PC-9 (cell line): ENCODE measurements around the gene SENP3. TPM values are rescaled to one million over a fixed set of nuclear protein-coding genes. Genes with fewer than 3 reads are reported as not detected.
A peak's percentile ranks its signal among the peaks of the same experiment; 100 is the strongest.

Source experiments
- BruUV-seq: library from RNA; stranded (reverse); fragments of 400-500 nt; replicated peaks from 2 replicates; lab custom pipeline; 2021; lab: Mats Ljungman, UMichigan
- CTCF ChIA-PET: fragments of 300-600 bp; sonication (Branson Sonifier 250); formaldehyde crosslinking; loops from one replicate; lab custom pipeline; 2022; ENCODE audit warnings: antibody characterized with exemption; lab: Charles Lee
- POLR2A ChIA-PET: fragments of 300-600 bp; sonication (Branson Sonifier 250); formaldehyde crosslinking; loops from one replicate; lab custom pipeline; 2022; ENCODE audit warnings: antibody characterized with exemption; ENCODE audit not compliant: unreplicated experiment; lab: Charles Lee
- DNase-seq, 2 experiments: peaks; one replicate each; pipeline versions ENCODE4 v3.0.0 to v3.0.0-alpha.2; 2015 to 2022; ENCODE audit warnings: mixed read lengths in 1 of 2
- H2AFZ ChIP-seq: fragments of 200-600 bp; sonication (generic); 2 replicates; pipeline ENCODE4 v1.8.1; 2017; ENCODE audit warnings: antibody characterized with exemption
- H3F3A ChIP-seq: fragments of 200-600 bp; sonication (generic); 2 replicates; pipeline ENCODE4 v1.8.1; 2017; ENCODE audit warnings: antibody characterized with exemption, mild to moderate bottlenecking, low read depth; ENCODE audit not compliant: insufficient read depth
- H3K27ac ChIP-seq: fragments of 200-600 bp; sonication (generic); 2 replicates; pipeline ENCODE4 v1.6.1; 2016; ENCODE audit warnings: mixed run types
- H3K27me3 ChIP-seq: fragments of 200-600 bp; sonication (generic); 2 replicates; pipeline ENCODE4 v1.6.1; 2016; ENCODE audit warnings: low read depth, mixed run types; ENCODE audit not compliant: insufficient read depth
- H3K36me3 ChIP-seq: fragments of 200-600 bp; sonication (generic); 2 replicates; pipeline ENCODE4 v1.6.1; 2016; ENCODE audit warnings: low read depth, mixed run types
- H3K4me1 ChIP-seq: fragments of 200-600 bp; sonication (generic); replicated peaks from 2 replicates; pipeline ENCODE4 v1.6.1; 2016; ENCODE audit warnings: mixed run types; ENCODE audit not compliant: insufficient read depth
- H3K4me2 ChIP-seq: fragments of 200-600 bp; sonication (generic); 2 replicates; pipeline ENCODE4 v1.6.1; 2017; ENCODE audit warnings: mixed run types
- H3K4me3 ChIP-seq: fragments of 200-600 bp; sonication (generic); 2 replicates; pipeline ENCODE4 v1.6.1; 2016; ENCODE audit warnings: mixed run types
- H3K79me2 ChIP-seq: fragments of 200-600 bp; sonication (generic); 2 replicates; pipeline ENCODE4 v1.6.1; 2017; ENCODE audit warnings: low read depth, mixed run types
- H3K9me2 ChIP-seq: fragments of 200-600 bp; sonication (generic); 2 replicates; pipeline ENCODE4 v1.8.1; 2017; ENCODE audit warnings: mild to moderate bottlenecking; ENCODE audit not compliant: insufficient read depth
- H3K9me3 ChIP-seq: fragments of 200-600 bp; sonication (generic); 2 replicates; pipeline ENCODE4 v1.8.1; 2016; ENCODE audit warnings: low read depth; ENCODE audit not compliant: insufficient read depth
- H4K20me1 ChIP-seq: fragments of 200-600 bp; sonication (generic); 2 replicates; pipeline ENCODE4 v1.8.1; 2017; ENCODE audit not compliant: insufficient read depth
- EZH2 ChIP-seq: fragments of 200-600 bp; sonication (generic); IDR thresholded peaks from 2 replicates; pipeline ENCODE4 v1.8.0; 2017; ENCODE audit warnings: antibody characterized with exemption, low read depth
- intact Hi-C: fragments of 100-400 bp; cut with micrococcal nuclease; formaldehyde crosslinking; loops from one replicate; pipeline ENCODE4 v1.10.0; 2022; ENCODE audit not compliant: unreplicated experiment
- total RNA-seq: library from RNA; stranded (reverse); gene quantifications from 2 replicates; pipeline ENCODE4 v1.2.3, GENCODE V29; 2021
- TF ChIP-seq, protein P1 (sequence below): fragments of 200-600 bp; sonication (generic); conservative IDR thresholded peaks from 2 replicates; pipeline ENCODE4 v1.6.1; 2017; ENCODE audit warnings: mixed run types, antibody characterized with exemption, mild to moderate bottlenecking, moderate library complexity

SENP3 gene
- total RNA-seq, 1 experiment from 2014 or later: 72.4 TPM

DNA sequence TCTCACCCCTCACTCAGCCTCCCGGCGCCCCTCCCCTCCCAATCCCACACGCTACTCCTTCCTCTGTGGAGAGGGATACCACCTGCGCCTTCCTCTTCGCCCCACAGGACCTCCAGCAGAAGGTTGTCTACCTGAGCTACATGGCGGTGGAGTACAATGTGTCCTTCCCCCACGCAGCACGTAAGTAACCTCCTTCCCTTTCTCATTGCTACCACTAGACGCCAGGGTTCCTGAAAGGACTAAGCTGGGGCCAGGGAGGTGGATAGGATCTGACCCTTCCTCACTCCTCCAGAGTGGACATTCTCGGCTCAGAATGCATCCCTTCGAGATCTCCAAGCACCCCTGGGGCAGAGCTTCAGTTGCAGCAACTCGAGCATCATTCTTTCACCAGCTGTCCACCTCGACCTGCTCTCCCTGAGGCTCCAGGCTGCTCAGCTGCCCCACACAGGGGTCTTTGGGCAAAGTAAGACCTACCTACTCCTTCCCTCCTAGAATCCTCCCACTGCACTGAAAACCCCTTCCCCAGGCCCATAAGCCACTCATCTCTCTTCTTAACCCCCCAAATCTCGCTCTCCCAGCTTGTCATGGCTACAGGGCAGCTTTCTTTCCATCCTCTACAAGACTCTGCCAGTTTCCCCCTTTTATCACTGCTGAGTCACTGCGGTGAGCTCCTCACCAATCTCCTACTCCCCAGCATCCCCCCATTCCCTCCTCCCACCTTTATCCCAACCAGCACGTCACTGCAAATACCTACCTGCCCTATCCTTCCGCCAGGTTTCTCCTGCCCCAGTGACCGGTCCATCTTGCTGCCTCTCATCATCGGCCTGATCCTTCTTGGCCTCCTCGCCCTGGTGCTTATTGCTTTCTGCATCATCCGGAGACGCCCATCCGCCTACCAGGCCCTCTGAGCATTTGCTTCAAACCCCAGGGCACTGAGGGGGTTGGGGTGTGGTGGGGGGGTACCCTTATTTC is 19.2 kb downstream of the SENP3 start:
- intact Hi-C loops: loop anchor here (10.0 kb wide), 3 partner anchors 274 to 536 kb away; partner anchors contain the start of genes CHD3, CYB5D1, NAA38 and SLC16A11
- Histone ChIP-seq H3K4me1 (peaks cover 44% of the 10 kb centered on the region), H3K9me3 (no peaks in the 10 kb centered on the region), H2AFZ (no peak overlapping the region), H4K20me1 (peaks cover 31% of the 10 kb centered on the region), H3K27me3 (no peaks in the 10 kb centered on the region), H3K9me2 (no peaks in the 10 kb centered on the region), H3K79me2 (peaks cover 37% of the 10 kb centered on the region), H3F3A (peaks cover 40% of the 10 kb centered on the region), H3K36me3 (peaks cover 15% of the 10 kb centered on the region), H3K4me2 (no peak overlapping the region), H3K27ac (no peak overlapping the region; the same call in 1 of the 2 replicates), H3K4me3 (no peak overlapping the region)
- ChIA-PET CTCF (no interaction called here), POLR2A (interaction anchor here (0.6 to 0.7 kb wide), 3 partner anchors 46 to 1808 kb away, joined by 3 to 6 read pairs (median 4); no protein-coding TSS in a partner anchor)
- TF ChIP-seq, protein P1, sequence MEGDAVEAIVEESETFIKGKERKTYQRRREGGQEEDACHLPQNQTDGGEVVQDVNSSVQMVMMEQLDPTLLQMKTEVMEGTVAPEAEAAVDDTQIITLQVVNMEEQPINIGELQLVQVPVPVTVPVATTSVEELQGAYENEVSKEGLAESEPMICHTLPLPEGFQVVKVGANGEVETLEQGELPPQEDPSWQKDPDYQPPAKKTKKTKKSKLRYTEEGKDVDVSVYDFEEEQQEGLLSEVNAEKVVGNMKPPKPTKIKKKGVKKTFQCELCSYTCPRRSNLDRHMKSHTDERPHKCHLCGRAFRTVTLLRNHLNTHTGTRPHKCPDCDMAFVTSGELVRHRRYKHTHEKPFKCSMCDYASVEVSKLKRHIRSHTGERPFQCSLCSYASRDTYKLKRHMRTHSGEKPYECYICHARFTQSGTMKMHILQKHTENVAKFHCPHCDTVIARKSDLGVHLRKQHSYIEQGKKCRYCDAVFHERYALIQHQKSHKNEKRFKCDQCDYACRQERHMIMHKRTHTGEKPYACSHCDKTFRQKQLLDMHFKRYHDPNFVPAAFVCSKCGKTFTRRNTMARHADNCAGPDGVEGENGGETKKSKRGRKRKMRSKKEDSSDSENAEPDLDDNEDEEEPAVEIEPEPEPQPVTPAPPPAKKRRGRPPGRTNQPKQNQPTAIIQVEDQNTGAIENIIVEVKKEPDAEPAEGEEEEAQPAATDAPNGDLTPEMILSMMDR: no peak
- TF ChIP-seq EZH2: no peak
- no peak for DNase-seq
- BruUV-seq: no TSS peak

DNA sequence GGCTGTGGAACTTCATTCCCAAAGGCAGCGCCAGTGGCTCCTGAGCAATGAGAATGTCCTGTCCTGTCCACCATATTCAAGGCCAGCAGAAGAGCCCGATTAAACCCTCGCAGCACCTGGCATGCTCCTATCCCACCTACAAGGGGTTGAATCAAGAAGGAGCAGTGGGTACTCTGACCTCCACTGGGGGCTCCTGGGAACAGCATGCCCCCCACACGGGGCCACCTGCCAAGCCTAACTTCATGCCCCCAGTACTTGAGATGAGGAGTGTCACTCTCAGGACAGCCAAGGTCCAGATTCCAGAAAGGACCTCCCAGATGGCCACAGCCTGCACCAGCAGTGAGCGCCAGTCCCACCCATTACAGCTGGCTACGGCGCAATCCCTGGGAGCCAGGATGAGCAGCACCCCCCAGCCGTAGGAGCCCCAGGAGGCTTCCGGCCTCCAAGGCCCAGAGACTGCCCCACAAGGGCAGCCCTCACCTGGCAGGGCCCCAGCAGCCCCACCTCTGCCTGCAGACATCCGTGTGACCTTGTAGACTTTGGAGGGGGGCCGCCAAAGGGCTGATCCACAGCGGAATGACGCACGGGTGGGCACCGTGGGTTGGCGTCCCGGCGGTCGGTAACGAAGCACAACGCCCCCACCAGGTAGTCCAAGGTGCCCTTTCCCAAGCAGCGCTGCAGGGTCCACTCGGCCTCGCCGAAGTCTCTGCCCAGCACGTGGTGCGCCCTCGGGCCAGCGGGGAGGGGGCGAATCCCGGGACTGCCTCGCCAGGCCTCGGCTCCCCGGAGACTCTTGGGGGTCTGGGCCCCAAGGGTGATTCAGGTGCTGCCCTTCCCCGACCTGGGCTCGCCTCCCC is 20.9 kb downstream of the SENP3 start:
- intact Hi-C loops: loop anchor here (10.0 kb wide), 3 partner anchors 272 to 538 kb away; partner anchors contain the start of genes CHD3, CYB5D1, NAA38 and SLC16A11
- H3K79me2 ChIP-seq: peaks cover 35% of the 10 kb centered on the region
- H3K27me3 ChIP-seq: no peaks in the 10 kb centered on the region
- CTCF ChIA-PET: interaction anchor here (0.9 kb wide), 1 partner anchor 105 kb away, joined by 3 read pairs; the partner anchor contains the start of genes TP53 and WRAP53
- H3F3A ChIP-seq: peaks cover 32% of the 10 kb centered on the region
- peak overlapping the region; percentile 88 for H3K4me2 ChIP-seq
- H3K4me1 ChIP-seq: peaks cover 43% of the 10 kb centered on the region
- no peaks in the 10 kb centered on the region for H3K9me2 ChIP-seq
- H4K20me1 ChIP-seq: peaks cover 14% of the 10 kb centered on the region
- no peak overlapping the region for H2AFZ ChIP-seq
- no peak for DNase-seq
- H3K27ac ChIP-seq: 0 out of 2 replicates have a peak overlapping the region, but pooled peaks have one; percentile 87
- TF ChIP-seq, protein P1: no peak
- no peak for TF ChIP-seq EZH2
- H3K9me3 ChIP-seq: no peaks in the 10 kb centered on the region
- peak overlapping the region; percentile 65; the same call in 1 of the 2 replicates for H3K4me3 ChIP-seq
- no TSS peak for BruUV-seq
- H3K36me3 ChIP-seq: peaks cover 4% of the 10 kb centered on the region; the same call in 1 of the 2 replicates
- POLR2A ChIA-PET: interaction anchor here (0.6 to 1.4 kb wide), 5 partner anchors 105 to 454 kb away, joined by 3 to 14 read pairs (median 7); partner anchors contain the start of gene TP53
